Colon (tissue), 2 donors: Measurements from ENCODE around the gene CDH4.

Experiments
- FAIRE-seq: peaks from 2 replicates; lab custom pipeline; 2012; peaks lifted over from hg19 to GRCh38; lab: Jason Lieb, UNC
- donor health status: control.
- donor health status: control.

Gene CDH4

GRCh38 chr20:61608275-61609085 lies 356.4 kb downstream of the CDH4 start:
- no peak for FAIRE-seq

- FAIRE-seq: no peak
Observed at GRCh38 chr20:61609461-61609860, 357.4 kb downstream of the CDH4 start.

GRCh38 chr20:61611401-61612180 lies 359.5 kb downstream of the CDH4 start:
- no peak for FAIRE-seq

GRCh38 chr20:61613917-61614705 lies 362.1 kb downstream of the CDH4 start:
- FAIRE-seq: no peak

GRCh38 chr20:61614706-61615100 lies 362.6 kb downstream of the CDH4 start:
- FAIRE-seq: no peak

- no peak for FAIRE-seq
Observed at GRCh38 chr20:61615806-61616205, 363.7 kb downstream of the CDH4 start.

GRCh38 chr20:61619751-61620150 lies 367.7 kb downstream of the CDH4 start:
- no peak for FAIRE-seq

GRCh38 chr20:61620174-61620573 lies 368.1 kb downstream of the CDH4 start:
- no peak for FAIRE-seq

- FAIRE-seq: no peak
Observed at GRCh38 chr20:61621035-61621730, 369.1 kb downstream of the CDH4 start.

- no peak for FAIRE-seq
Observed at GRCh38 chr20:61621852-61622251, 369.8 kb downstream of the CDH4 start.

- FAIRE-seq: no peak
Observed at GRCh38 chr20:61623451-61623850, 371.4 kb downstream of the CDH4 start.

GRCh38 chr20:61625246-61625645 lies 373.2 kb downstream of the CDH4 start:
- FAIRE-seq: no peak

GRCh38 chr20:61626412-61626811 lies 374.4 kb downstream of the CDH4 start:
- no peak for FAIRE-seq

- FAIRE-seq: no peak
Observed at GRCh38 chr20:61627791-61628415, 375.8 kb downstream of the CDH4 start.

- no peak for FAIRE-seq
Observed at GRCh38 chr20:61628480-61628879, 376.4 kb downstream of the CDH4 start.

GRCh38 chr20:61628901-61629601 lies 377.0 kb downstream of the CDH4 start:
- no peak for FAIRE-seq

GRCh38 chr20:61629602-61630390 lies 377.7 kb downstream of the CDH4 start:
- no peak for FAIRE-seq

- FAIRE-seq: no peak
Observed at GRCh38 chr20:61630391-61630650, 378.3 kb downstream of the CDH4 start.

- FAIRE-seq: no peak
Observed at GRCh38 chr20:61630816-61631215, 378.8 kb downstream of the CDH4 start.

GRCh38 chr20:61631751-61632150 lies 379.7 kb downstream of the CDH4 start:
- no peak for FAIRE-seq
